Ectodermal cell (in vitro differentiated cells): Measurements from ENCODE around the gene HCN2.
A peak's percentile ranks its signal among the peaks of the same experiment; 100 is the strongest.
"Not testable (repeated sequence)": the region's sequence is repeated elsewhere in the genome, so short reads cannot be mapped to it uniquely, and the experiment has no call there.

Experiments used
- H3K27ac ChIP-seq: 2 replicates; pipeline ENCODE4 v1.7.0; 2013; ENCODE audit warnings: mild to moderate bottlenecking, low read depth, low read length; ENCODE audit not compliant: insufficient read depth, poor library complexity, severe bottlenecking
- H3K27me3 ChIP-seq: 2 replicates; pipeline ENCODE4 v1.7.0; 2013; ENCODE audit warnings: mild to moderate bottlenecking, low read length; ENCODE audit not compliant: insufficient read depth, control insufficient read depth, poor library complexity, severe bottlenecking
- H3K36me3 ChIP-seq: one replicate; pipeline ENCODE4 v1.7.0; 2013; ENCODE audit warnings: low read length; ENCODE audit not compliant: control insufficient read depth, insufficient read depth
- H3K4me1 ChIP-seq: one replicate; pipeline ENCODE4 v1.7.0; 2013; ENCODE audit warnings: low read length; ENCODE audit not compliant: control insufficient read depth, insufficient read depth
- H3K4me3 ChIP-seq: 2 replicates; pipeline ENCODE4 v1.7.0; 2013; ENCODE audit warnings: low read depth, low read length, control low read depth; ENCODE audit not compliant: insufficient read depth
- H3K9me3 ChIP-seq: 2 replicates; pipeline ENCODE4 v1.7.0; 2013; ENCODE audit warnings: mild to moderate bottlenecking, low read length, moderate library complexity; ENCODE audit not compliant: control insufficient read depth
- WGBS, 2 experiments: methylation state at CpG; one replicate each; pipeline ENCODE4 v1.1.7; 2013; ENCODE audit warnings: missing lambda C conversion rate in 2 of 2; 5-methylcytosine and 5-hydroxymethylcytosine counted together

HCN2 gene

DNA sequence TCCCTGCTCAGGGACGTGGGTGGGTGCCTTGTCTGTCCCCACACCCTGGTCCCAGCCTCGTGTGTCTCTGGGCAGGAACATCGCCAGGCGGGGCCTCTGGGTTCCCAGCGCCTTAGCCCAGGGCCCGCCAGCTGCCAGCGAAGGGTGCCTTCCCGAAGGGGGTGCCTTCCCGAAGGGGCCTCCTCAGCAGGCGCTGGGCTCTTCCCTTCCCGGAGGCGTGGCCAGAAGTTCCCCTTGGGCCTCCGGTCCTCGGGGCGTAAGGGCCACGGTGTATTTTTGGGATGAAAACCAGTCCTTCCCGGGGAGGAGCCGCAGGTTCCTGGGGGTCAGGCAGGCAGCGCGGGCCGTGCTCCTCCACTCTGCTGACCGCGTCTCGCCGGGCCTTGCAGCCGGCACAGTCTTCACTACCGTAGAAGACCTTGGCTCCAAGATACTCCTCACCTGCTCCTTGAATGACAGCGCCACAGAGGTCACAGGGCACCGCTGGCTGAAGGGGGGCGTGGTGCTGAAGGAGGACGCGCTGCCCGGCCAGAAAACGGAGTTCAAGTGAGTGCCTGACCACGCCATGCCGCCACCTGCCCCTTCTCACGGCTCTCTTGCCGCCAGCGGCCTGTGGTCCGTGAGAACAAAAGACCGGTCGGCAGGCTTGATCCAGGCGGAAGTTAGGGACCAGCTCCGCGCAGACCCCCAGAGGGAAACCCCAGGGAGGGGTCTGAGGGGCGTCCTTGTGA lies 10.4 kb upstream of the HCN2 start:
- Histone ChIP-seq H3K36me3 (peaks cover 32% of the 10 kb centered on the region), H3K4me3 (no peak overlapping the region), H3K27ac (no peak overlapping the region), H3K4me1 (peaks cover 23% of the 10 kb centered on the region), H3K27me3 (no peaks in the 10 kb centered on the region), H3K9me3 (no peaks in the 10 kb centered on the region)
- 96 to 97% methylated on average over 46 of the region's 46 CpGs for WGBS, 2 experiments

DNA sequence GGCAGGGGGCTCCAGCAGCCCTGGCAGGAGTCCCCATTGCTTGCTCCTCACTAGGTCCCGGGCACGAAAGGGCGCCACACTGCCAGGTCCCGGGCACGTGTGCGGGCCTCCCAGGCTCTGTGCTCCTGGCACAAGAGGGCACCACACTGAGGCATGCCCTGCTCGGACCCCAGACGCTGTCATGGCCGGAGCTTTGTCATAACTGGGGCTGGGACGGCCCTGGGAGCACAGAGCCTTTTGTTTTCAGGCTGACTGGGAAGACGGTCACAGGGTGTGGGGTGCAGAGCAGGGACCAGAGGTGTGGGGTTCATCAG lies 9.9 kb upstream of the HCN2 start:
- Histone ChIP-seq H3K36me3 (peaks cover 32% of the 10 kb centered on the region), H3K27me3 (no peaks in the 10 kb centered on the region), H3K4me3 (no peak overlapping the region), H3K4me1 (peaks cover 18% of the 10 kb centered on the region), H3K27ac (no peak overlapping the region), H3K9me3 (no peaks in the 10 kb centered on the region)
- 96% methylated on average over 11 of the region's 11 CpGs for WGBS, 2 experiments

DNA sequence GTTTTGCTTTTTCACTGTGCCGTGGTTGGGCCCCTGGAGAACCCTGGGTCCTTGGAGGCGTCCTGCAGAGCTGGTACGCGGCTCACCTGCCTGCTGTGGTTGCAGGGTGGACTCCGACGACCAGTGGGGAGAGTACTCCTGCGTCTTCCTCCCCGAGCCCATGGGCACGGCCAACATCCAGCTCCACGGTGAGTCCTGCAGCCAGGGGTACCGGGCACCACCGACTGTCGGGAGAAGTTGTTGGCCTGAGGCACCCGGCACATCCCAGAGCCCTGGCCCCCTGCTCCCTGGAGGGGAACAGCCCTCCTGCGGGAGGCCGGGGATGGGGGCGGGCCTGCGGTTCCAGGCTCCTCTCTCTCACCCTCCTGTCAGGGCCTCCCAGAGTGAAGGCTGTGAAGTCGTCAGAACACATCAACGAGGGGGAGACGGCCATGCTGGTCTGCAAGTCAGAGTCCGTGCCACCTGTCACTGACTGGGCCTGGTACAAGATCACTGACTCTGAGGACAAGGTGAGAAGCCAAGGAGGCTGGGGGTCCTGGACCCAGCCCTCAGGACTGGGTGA lies 9.3 kb upstream of the HCN2 start:
- no peak overlapping the region for H3K27ac ChIP-seq
- no peaks in the 10 kb centered on the region for H3K9me3 ChIP-seq
- no peaks in the 10 kb centered on the region for H3K27me3 ChIP-seq
- H3K36me3 ChIP-seq = peaks cover 32% of the 10 kb centered on the region
- 95 to 96% methylated on average over 22 of the region's 22 CpGs for WGBS, 2 experiments
- no peak overlapping the region for H3K4me3 ChIP-seq
- peaks cover 13% of the 10 kb centered on the region for H3K4me1 ChIP-seq

DNA sequence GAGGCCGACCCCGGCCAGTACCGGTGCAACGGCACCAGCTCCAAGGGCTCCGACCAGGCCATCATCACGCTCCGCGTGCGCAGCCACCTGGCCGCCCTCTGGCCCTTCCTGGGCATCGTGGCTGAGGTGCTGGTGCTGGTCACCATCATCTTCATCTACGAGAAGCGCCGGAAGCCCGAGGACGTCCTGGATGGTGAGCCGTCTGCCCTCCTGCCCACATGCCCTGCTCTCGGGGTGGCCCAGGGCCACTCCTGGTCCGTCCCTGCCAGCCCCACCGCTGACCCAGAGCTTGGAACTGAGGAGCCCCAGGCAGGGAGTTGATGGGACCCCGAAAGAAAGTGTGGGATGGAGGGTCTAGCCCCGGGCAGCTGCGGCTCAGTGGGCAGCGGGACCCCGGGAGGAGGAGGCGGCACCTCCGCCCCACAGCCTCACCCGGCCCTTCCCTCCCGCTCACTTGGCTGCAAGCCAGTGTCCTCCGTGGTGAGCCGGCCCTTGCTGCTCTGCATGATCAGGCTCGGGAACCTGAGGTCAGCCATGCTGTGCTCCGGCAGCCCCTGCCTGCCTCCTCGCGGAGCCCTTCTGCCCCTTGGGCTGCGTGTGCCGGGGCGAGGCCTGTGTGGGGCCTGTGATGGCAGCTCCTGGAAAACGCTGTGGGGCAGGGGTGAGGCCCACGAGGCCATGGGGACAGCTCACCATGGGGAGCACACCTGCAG lies 8.1 kb upstream of the HCN2 start:
- WGBS, 2 experiments = 95% methylated on average over 40 of the region's 40 CpGs
- Histone ChIP-seq H3K27ac (no peak overlapping the region), H3K9me3 (no peaks in the 10 kb centered on the region), H3K27me3 (no peaks in the 10 kb centered on the region), H3K4me1 (peaks cover 7% of the 10 kb centered on the region), H3K4me3 (no peak overlapping the region), H3K36me3 (peaks cover 32% of the 10 kb centered on the region)

DNA sequence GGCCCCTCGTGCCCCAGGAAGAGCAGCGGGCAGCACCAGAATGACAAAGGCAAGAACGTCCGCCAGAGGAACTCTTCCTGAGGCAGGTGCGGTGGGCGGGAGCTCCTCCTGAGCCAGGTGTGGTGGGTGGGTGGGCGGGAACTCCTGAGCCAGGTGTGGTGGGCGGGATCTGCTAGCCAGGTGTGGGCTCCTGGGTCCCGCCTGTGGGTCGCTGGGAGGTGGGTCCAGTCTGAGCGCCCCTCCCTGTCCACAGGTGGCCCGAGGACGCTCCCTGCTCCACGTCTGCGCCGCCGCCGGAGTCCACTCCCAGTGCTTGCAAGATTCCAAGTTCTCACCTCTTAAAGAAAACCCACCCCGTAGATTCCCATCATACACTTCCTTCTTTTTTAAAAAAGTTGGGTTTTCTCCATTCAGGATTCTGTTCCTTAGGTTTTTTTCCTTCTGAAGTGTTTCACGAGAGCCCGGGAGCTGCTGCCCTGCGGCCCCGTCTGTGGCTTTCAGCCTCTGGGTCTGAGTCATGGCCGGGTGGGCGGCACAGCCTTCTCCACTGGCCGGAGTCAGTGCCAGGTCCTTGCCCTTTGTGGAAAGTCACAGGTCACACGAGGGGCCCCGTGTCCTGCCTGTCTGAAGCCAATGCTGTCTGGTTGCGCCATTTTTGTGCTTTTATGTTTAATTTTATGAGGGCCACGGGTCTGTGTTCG lies 7.0 kb upstream of the HCN2 start:
- Histone ChIP-seq H3K4me1 (no peaks in the 10 kb centered on the region), H3K27me3 (peaks cover under 1% of the 10 kb centered on the region), H3K27ac (no peak overlapping the region), H3K36me3 (peaks cover 32% of the 10 kb centered on the region), H3K9me3 (no peaks in the 10 kb centered on the region), H3K4me3 (no peak overlapping the region)
- WGBS, 2 experiments = 95% methylated on average over 31 of the region's 31 CpGs

DNA sequence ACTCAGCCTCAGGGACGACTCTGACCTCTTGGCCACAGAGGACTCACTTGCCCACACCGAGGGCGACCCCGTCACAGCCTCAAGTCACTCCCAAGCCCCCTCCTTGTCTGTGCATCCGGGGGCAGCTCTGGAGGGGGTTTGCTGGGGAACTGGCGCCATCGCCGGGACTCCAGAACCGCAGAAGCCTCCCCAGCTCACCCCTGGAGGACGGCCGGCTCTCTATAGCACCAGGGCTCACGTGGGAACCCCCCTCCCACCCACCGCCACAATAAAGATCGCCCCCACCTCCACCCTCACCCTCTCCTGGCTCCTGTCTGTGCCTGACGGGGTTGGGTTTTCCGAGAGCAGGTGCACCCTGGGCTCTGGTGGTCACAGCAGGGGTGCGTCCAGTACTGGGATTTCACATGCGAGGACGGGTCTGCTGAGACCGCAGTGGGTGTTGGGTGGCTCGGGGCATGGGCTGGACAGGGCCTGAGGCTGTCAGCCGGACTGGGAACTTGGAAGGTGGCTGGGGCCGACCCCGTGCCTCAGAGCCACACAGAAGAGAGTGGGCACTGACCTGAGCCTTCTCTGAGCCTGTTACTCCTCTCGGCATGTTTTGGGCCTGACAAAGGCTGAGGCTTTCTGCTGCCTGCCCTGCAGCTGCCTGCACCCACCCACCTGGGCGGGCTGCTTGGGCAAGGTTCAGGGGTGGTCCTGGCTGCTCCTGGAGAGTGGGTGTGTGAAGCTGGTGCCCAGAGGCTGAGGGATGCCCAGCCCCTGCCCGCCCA lies 6.3 kb upstream of the HCN2 start:
- Histone ChIP-seq H3K36me3 (peaks cover 32% of the 10 kb centered on the region), H3K27me3 (peaks cover 8% of the 10 kb centered on the region), H3K9me3 (no peaks in the 10 kb centered on the region), H3K4me3 (no peak overlapping the region), H3K4me1 (no peaks in the 10 kb centered on the region), H3K27ac (peak overlapping the region; percentile 62)
- 94 to 95% methylated on average over 27 of the region's 27 CpGs for WGBS, 2 experiments

DNA sequence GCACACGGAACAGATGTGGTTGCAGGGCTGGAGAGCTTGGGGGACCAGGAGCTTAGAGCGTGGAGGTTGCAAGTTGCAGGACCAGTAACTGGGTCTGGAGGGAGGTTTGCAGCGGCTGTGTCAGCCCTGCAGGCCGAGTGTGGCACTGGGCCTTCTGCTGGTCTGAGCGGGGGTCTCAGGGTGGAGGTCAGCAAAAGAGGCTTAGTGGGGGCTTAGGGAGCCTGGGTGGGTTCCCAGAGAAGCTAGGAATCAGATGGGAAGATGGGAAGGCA lies 5.8 kb upstream of the HCN2 start:
- 86 to 92% methylated on average over 5 of the region's 5 CpGs for WGBS, 2 experiments
- Histone ChIP-seq H3K9me3 (no peaks in the 10 kb centered on the region), H3K4me3 (no peak overlapping the region), H3K4me1 (no peaks in the 10 kb centered on the region), H3K27me3 (peaks cover 13% of the 10 kb centered on the region), H3K36me3 (peaks cover 32% of the 10 kb centered on the region), H3K27ac (peak overlapping the region; percentile 62)

DNA sequence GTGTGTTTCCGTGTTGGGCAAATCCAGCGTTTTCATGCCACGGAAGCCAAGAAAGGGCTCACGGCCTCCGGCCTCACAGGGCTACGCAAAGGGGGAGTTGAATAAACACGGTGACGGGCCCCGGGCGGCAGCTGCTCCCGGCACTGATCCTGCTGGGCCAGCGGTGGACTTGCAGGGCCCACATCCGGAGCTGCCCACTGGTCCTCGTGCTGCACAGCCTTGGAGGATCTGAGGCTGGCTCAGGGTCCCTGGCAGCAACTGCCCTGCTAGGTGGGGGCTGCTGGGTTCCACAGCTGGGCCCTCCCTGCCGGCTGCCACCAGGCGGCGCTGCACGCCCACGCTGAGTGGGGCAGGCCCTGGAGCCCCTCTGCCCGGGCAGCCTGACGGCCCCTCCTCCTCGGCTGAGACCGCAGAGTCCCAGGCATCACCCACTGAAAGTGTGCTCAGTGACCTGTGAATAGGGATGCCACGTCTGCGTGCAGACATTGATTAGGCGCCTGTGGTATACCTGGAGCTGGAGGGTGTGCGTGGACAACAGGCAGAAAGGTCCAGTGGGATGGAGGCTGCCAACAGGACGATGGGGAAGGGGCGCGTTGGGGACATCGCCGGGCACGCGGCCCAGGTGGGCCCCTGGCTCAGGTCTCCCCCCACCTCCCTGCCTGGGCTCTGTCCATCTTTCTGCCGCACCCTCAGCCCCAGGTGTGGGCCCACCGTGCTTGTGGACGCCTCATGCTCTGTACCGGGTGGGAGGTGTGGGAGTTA lies 5.3 kb upstream of the HCN2 start:
- Histone ChIP-seq H3K9me3 (no peaks in the 10 kb centered on the region), H3K4me3 (no peak overlapping the region), H3K4me1 (no peaks in the 10 kb centered on the region), H3K36me3 (peaks cover 26% of the 10 kb centered on the region), H3K27me3 (peaks cover 18% of the 10 kb centered on the region), H3K27ac (peak overlapping the region; percentile 62)
- 58% methylated on average over 38 of the region's 38 CpGs for WGBS, 2 experiments

DNA sequence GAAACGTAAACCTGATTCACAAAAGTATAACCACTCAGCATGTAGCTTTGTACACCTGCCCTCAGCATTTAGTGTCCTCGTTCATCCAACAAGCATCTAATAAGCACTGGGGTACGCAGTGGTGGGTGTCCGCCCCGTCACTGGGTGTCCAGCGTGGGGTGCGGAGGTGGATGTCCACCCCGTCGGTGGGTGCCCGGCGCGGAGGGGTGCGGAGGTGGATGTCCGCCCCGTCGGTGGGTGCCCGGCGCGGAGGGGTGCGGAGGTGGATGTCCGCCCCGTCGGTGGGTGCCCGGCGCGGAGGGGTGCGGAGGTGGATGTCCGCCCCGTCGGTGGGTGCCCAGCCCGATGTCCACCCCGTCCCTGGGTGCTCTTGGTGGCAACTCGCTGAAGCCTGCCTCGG lies 4.5 kb upstream of the HCN2 start:
- Histone ChIP-seq H3K36me3 (peaks cover 19% of the 10 kb centered on the region), H3K27me3 (peaks cover 20% of the 10 kb centered on the region)
- not testable (repeated sequence) for H3K4me3 ChIP-seq, H3K4me1 ChIP-seq, H3K9me3 ChIP-seq, H3K27ac ChIP-seq
- 95 to 96% methylated on average over 33 to 34 of the region's 34 CpGs for WGBS, 2 experiments
